IMR-90 (cell line): Measurements from ENCODE around the gene MB21D2. TPM values are rescaled to one million over a fixed set of nuclear protein-coding genes. Genes with fewer than 3 reads are reported as not detected.

Experiments
- ATAC-seq: fragments of 200-7000 bp; cut with Tn5 transposase; 2 replicates; pipeline ENCODE4 v1.9.1; 2020; ENCODE audit warnings: low read depth, mild to moderate bottlenecking, moderate library complexity
- BruUV-seq: library from RNA; stranded (reverse); fragments of 400-500 nt; replicated peaks from 2 replicates; lab custom pipeline; 2021; lab: Mats Ljungman, UMichigan
- CTCF ChIA-PET: fragments of 300-600 bp; formaldehyde crosslinking; extraction: SDS; loops from one replicate; lab custom pipeline; 2021; ENCODE audit warnings: antibody characterized with exemption; lab: Yijun Ruan, JAX
- POLR2A ChIA-PET: fragments of 300-600 bp; sonication (Branson Sonifier 250); formaldehyde crosslinking; loops from one replicate; lab custom pipeline; 2022; ENCODE audit warnings: antibody characterized with exemption; ENCODE audit not compliant: unreplicated experiment; lab: Charles Lee
- DNase-seq: peaks from one replicate; pipeline ENCODE4 v3.0.0; 2013
- H2AFZ ChIP-seq: replicated peaks from 2 replicates; pipeline ENCODE3; 2013; ENCODE audit warnings: low read length, mild to moderate bottlenecking; ENCODE audit not compliant: poor library complexity
- H2AK5ac ChIP-seq: 2 replicates; pipeline ENCODE4 v1.6.1; 2013; ENCODE audit warnings: low read depth, low read length, inconsistent platforms
- H2AK9ac ChIP-seq: replicated peaks from 2 replicates; pipeline ENCODE3; 2013; ENCODE audit warnings: mild to moderate bottlenecking, low read depth, low read length, moderate library complexity; ENCODE audit not compliant: poor library complexity
- H2BK120ac ChIP-seq: 2 replicates; pipeline ENCODE4 v1.6.1; 2013; ENCODE audit warnings: low read depth, low read length, inconsistent platforms
- H2BK15ac ChIP-seq: 3 replicates; pipeline ENCODE4 v1.6.1; 2013; ENCODE audit warnings: low read depth, low read length, inconsistent platforms
- H2BK20ac ChIP-seq: 2 replicates; pipeline ENCODE4 v1.6.1; 2013; ENCODE audit warnings: low read depth, mild to moderate bottlenecking, inconsistent platforms, low read length, moderate library complexity
- H2BK5ac ChIP-seq: 2 replicates; pipeline ENCODE4 v1.6.1; 2013; ENCODE audit warnings: mild to moderate bottlenecking, low read depth, low read length, inconsistent platforms; ENCODE audit not compliant: poor library complexity, severe bottlenecking
- H3K14ac ChIP-seq: replicated peaks from 2 replicates; pipeline ENCODE4 v1.6.1; 2013; ENCODE audit warnings: low read depth, low read length, inconsistent platforms
- H3K18ac ChIP-seq: 2 replicates; pipeline ENCODE4 v1.6.1; 2013; ENCODE audit warnings: low read depth, low read length, control low read depth
- H3K23ac ChIP-seq: 2 replicates; pipeline ENCODE4 v1.6.1; 2013; ENCODE audit warnings: low read depth, low read length, inconsistent platforms
- H3K27ac ChIP-seq: 2 replicates; pipeline ENCODE4 v1.5.1; 2013; ENCODE audit warnings: mild to moderate bottlenecking, control low read depth, low read length; ENCODE audit not compliant: insufficient read depth
- H3K27me3 ChIP-seq: 2 replicates; pipeline ENCODE4 v1.6.1; 2013; ENCODE audit warnings: low read length; ENCODE audit not compliant: control insufficient read depth, insufficient read depth
- H3K36me3 ChIP-seq: 2 replicates; pipeline ENCODE4 v1.6.1; 2013; ENCODE audit warnings: low read length, mixed read lengths; ENCODE audit not compliant: control insufficient read depth, insufficient read depth
- H3K4ac ChIP-seq: 2 replicates; pipeline ENCODE4 v1.6.1; 2013; ENCODE audit warnings: low read depth, low read length, inconsistent platforms
- H3K4me1 ChIP-seq: 2 replicates; pipeline ENCODE4 v1.6.1; 2013; ENCODE audit warnings: low read length, mixed read lengths; ENCODE audit not compliant: control insufficient read depth, insufficient read depth
- H3K4me2 ChIP-seq: 2 replicates; pipeline ENCODE4 v1.6.1; 2013; ENCODE audit warnings: low read depth, mild to moderate bottlenecking, control low read depth, low read length, moderate library complexity
- H3K4me3 ChIP-seq: 2 replicates; pipeline ENCODE4 v1.5.1; 2013; ENCODE audit warnings: low read depth, mild to moderate bottlenecking, control low read depth, low read length, moderate library complexity; ENCODE audit not compliant: insufficient read depth
- H3K56ac ChIP-seq: 2 replicates; pipeline ENCODE4 v1.6.1; 2013; ENCODE audit warnings: low read length, inconsistent platforms; ENCODE audit not compliant: insufficient read depth; ENCODE audit errors: extremely low read depth
- H3K79me1 ChIP-seq, 2 experiments: 2 replicates each; pipeline ENCODE4 v1.6.1; 2013; ENCODE audit warnings: low read length in 2 of 2, inconsistent platforms in 1 of 2, low read depth in 1 of 2
- H3K9ac ChIP-seq: 2 replicates; pipeline ENCODE4 v1.6.1; 2013; ENCODE audit warnings: low read depth, low read length, control low read depth
- H3K9me1 ChIP-seq: 2 replicates; pipeline ENCODE4 v1.6.1; 2013; ENCODE audit warnings: low read length, inconsistent platforms; ENCODE audit not compliant: insufficient read depth
- H3K9me3 ChIP-seq: 2 replicates; pipeline ENCODE4 v1.6.1; 2013; ENCODE audit warnings: low read length; ENCODE audit not compliant: control insufficient read depth, insufficient read depth
- H4K20me1 ChIP-seq: 2 replicates; pipeline ENCODE4 v1.6.1; 2013; ENCODE audit warnings: low read length, inconsistent platforms; ENCODE audit not compliant: insufficient read depth
- H4K5ac ChIP-seq: 2 replicates; pipeline ENCODE4 v1.6.1; 2013; ENCODE audit warnings: mild to moderate bottlenecking, low read depth, low read length, control low read depth
- H4K8ac ChIP-seq, 2 experiments: 2 replicates each; pipeline ENCODE4 v1.6.1; 2013; ENCODE audit warnings: low read depth in 2 of 2, low read length in 2 of 2, control low read depth in 1 of 2, inconsistent platforms in 1 of 2
- H4K91ac ChIP-seq: 2 replicates; pipeline ENCODE4 v1.6.1; 2013; ENCODE audit warnings: low read depth, low read length, inconsistent platforms; ENCODE audit not compliant: insufficient read depth
- CEBPB ChIP-seq: IDR thresholded peaks from 2 replicates; pipeline ENCODE4 v1.6.1; 2012; ENCODE audit warnings: low read depth, low read length, improper control_type of control experiment
- ELK1 ChIP-seq: fragments of 150-350 bp; IDR thresholded peaks from 2 replicates; pipeline ENCODE4 v1.6.1; 2016; ENCODE audit warnings: low read depth, mild to moderate bottlenecking, low read length, moderate library complexity, borderline replicate concordance
- MAFK ChIP-seq: IDR thresholded peaks from 2 replicates; pipeline ENCODE4 v1.6.1; 2012; ENCODE audit warnings: low read depth, low read length, improper control_type of control experiment
- MAZ ChIP-seq: IDR thresholded peaks from 2 replicates; pipeline ENCODE4 v1.6.1; 2012; ENCODE audit warnings: low read depth, mild to moderate bottlenecking, low read length, improper control_type of control experiment, moderate library complexity, borderline replicate concordance
- MXI1 ChIP-seq: IDR thresholded peaks from 2 replicates; pipeline ENCODE4 v1.6.1; 2012; ENCODE audit warnings: low read depth, mild to moderate bottlenecking, low read length, moderate library complexity, borderline replicate concordance
- RCOR1 ChIP-seq: IDR thresholded peaks from 2 replicates; pipeline ENCODE4 v1.6.1; 2012; ENCODE audit warnings: mild to moderate bottlenecking, low read length, improper control_type of control experiment; ENCODE audit not compliant: insufficient replicate concordance
- RFX5 ChIP-seq: IDR thresholded peaks from 2 replicates; pipeline ENCODE4 v1.8.0; 2012; ENCODE audit warnings: low read depth, mild to moderate bottlenecking, low read length, moderate library complexity
- SMC3 ChIP-seq: fragments of 150-350 bp; IDR thresholded peaks from 2 replicates; pipeline ENCODE4 v1.6.1; 2016; ENCODE audit warnings: low read depth, mild to moderate bottlenecking, antibody characterized with exemption, low read length, moderate library complexity
- dilution Hi-C: fragments of 300-500 bp; cut with HindIII; formaldehyde crosslinking; loops from one replicate; pipeline ENCODE4 v1.14.3; 2018; ENCODE audit warnings: low sequenced_read_pairs; ENCODE audit not compliant: unreplicated experiment
- in situ Hi-C: fragments of 300-500 bp; cut with MboI; formaldehyde crosslinking; loops from 3 replicates; pipeline ENCODE4 v1.14.3; 2019; ENCODE audit warnings: low sequenced_read_pairs, inconsistent platforms, mixed read lengths
- intact Hi-C: fragments of 100-400 bp; cut with micrococcal nuclease; formaldehyde crosslinking; loops from 2 replicates; pipeline ENCODE4 v1.10.0; 2022
- polyA plus RNA-seq, 3 experiments: library from polyadenylated mRNA; depleted of rRNA; stranded (reverse); fragments of >200 nt; gene quantifications; 2 replicates each; pipeline ENCODE4 v1.2.3, GENCODE V29; 2012; ENCODE audit warnings: low replicate concordance in 1 of 3
- total RNA-seq: library from RNA; depleted of rRNA; stranded (reverse); fragments of >200 nt; gene quantifications from 2 replicates; pipeline ENCODE4 v1.2.3, GENCODE V29; 2012
- TF ChIP-seq, protein P1 (sequence below): conservative IDR thresholded peaks from 2 replicates; pipeline ENCODE4 v1.5.1; 2012; ENCODE audit warnings: mild to moderate bottlenecking, low read depth, low read length, improper control_type of control experiment

Gene MB21D2
- total and polyA plus RNA-seq, 2 of the 4 experiments (the other 2 are of a cell fraction): 13.6 to 44.8 TPM

DNA sequence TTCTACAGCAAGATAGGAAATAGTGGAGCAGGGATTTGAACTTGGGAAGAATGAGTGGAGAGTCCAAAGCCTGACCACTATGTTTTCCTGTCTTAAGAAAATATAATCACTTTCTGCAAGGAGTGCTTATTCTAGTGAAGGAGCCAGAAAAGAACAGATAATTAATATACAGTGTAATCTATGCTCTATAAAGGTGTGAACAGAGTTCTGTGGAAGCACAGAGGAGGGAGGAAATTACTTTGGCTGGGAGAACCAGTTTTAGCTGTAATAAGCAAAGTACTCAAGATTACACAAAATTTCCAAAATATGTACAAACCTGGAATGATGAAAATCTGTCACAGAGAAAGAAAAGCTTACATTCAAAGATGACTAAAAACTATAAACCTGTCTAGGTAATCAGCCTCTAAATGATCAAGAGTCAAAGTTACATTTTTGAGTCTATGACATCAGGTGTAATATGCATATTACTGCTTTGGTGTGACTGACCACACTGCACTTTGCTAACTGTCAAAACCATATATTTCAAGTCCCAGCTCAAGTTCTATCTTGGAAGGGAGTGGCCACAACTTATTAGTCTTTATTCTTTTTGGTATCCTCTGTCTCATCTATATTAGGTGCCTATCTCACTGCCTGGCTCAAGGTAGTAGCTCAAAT, 40.7 kb upstream of the MB21D2 start:
- Histone ChIP-seq H3K79me1 (no peaks in the 10 kb centered on the region), H3K36me3 (no peaks in the 10 kb centered on the region), H3K4me1 (peaks cover 2% of the 10 kb centered on the region; the same call in 1 of the 2 replicates), H2BK5ac (peak overlapping the region; percentile 18), H3K4me3 (no peak overlapping the region), H4K5ac (no peak overlapping the region), H3K9ac (no peak overlapping the region), H2AFZ (no peak overlapping the region), H3K9me3 (no peaks in the 10 kb centered on the region), H2AK5ac (no peak overlapping the region), H3K56ac (no peak overlapping the region), H4K91ac (no peak overlapping the region), H3K4me2 (peak overlapping the region; percentile 15; the same call in 1 of the 2 replicates), H3K4ac (no peak overlapping the region), H3K27ac (no peak overlapping the region), H3K14ac (no peak overlapping the region), H4K20me1 (no peaks in the 10 kb centered on the region), H2BK120ac (no peak overlapping the region), H2BK20ac (0 out of 2 replicates have a peak overlapping the region, but pooled peaks have one; percentile 43), H3K23ac (no peak overlapping the region), H4K8ac (no peak overlapping the region), H3K18ac (no peak overlapping the region), H2AK9ac (no peak overlapping the region), H3K27me3 (no peaks in the 10 kb centered on the region), H2BK15ac (no peak overlapping the region; the same call in 2 of the 3 replicates), H3K9me1 (0 out of 2 replicates have a peak, but pooled peaks cover 2% of the 10 kb centered on the region)
- DNase-seq (no peak), ATAC-seq (no peak)
- no TSS peak for BruUV-seq
- TF ChIP-seq RCOR1: no peak
- TF ChIP-seq MXI1: no peak
- TF ChIP-seq, protein P1, sequence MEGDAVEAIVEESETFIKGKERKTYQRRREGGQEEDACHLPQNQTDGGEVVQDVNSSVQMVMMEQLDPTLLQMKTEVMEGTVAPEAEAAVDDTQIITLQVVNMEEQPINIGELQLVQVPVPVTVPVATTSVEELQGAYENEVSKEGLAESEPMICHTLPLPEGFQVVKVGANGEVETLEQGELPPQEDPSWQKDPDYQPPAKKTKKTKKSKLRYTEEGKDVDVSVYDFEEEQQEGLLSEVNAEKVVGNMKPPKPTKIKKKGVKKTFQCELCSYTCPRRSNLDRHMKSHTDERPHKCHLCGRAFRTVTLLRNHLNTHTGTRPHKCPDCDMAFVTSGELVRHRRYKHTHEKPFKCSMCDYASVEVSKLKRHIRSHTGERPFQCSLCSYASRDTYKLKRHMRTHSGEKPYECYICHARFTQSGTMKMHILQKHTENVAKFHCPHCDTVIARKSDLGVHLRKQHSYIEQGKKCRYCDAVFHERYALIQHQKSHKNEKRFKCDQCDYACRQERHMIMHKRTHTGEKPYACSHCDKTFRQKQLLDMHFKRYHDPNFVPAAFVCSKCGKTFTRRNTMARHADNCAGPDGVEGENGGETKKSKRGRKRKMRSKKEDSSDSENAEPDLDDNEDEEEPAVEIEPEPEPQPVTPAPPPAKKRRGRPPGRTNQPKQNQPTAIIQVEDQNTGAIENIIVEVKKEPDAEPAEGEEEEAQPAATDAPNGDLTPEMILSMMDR: no peak
- TF ChIP-seq RFX5: no peak
- TF ChIP-seq SMC3: no peak
- no peak for TF ChIP-seq CEBPB
- no peak for TF ChIP-seq MAZ
- no peak for TF ChIP-seq ELK1
- no peak for TF ChIP-seq MAFK
- dilution Hi-C loops: no loop called here
- in situ Hi-C loops: no loop called here
- CTCF ChIA-PET: interaction anchor here (1.1 kb wide), 1 partner anchor 8 kb away, joined by 3 read pairs; no protein-coding TSS in a partner anchor
- POLR2A ChIA-PET: interaction anchor here (0.6 kb wide), 1 partner anchor 11 kb away, joined by 3 read pairs; no protein-coding TSS in a partner anchor
- intact Hi-C loops: no loop called here
